Measurements from ENCODE around the gene ETV5.

Gene ETV5

GRCh38 chr3:186095561-186096081 is 13.3 kb downstream of the ETV5 start:
- no peak for DNase-seq (ENCODE audit: low read depth)

- no peak for DNase-seq (ENCODE audit: low read depth)
Measured at GRCh38 chr3:186094696-186095425, 14.0 kb downstream of the ETV5 start.

- DNase-seq (ENCODE audit: low read depth), result no peak
Measured at GRCh38 chr3:186094271-186094670, 14.6 kb downstream of the ETV5 start.

- no peak for DNase-seq (ENCODE audit: low read depth)
Measured at GRCh38 chr3:186093271-186093900, 15.5 kb downstream of the ETV5 start.

GRCh38 chr3:186092360-186093070 is 16.4 kb downstream of the ETV5 start:
- DNase-seq (ENCODE audit: low read depth), result no peak

GRCh38 chr3:186090901-186091300 is 18.0 kb downstream of the ETV5 start:
- DNase-seq (ENCODE audit: low read depth), result no peak

GRCh38 chr3:186088335-186088734 is 20.6 kb downstream of the ETV5 start:
- no peak for DNase-seq (ENCODE audit: low read depth)

GRCh38 chr3:186084264-186084663 is 24.6 kb downstream of the ETV5 start:
- no peak for DNase-seq (ENCODE audit: low read depth)

- DNase-seq (ENCODE audit: low read depth), result no peak
Measured at GRCh38 chr3:186083746-186084145, 25.1 kb downstream of the ETV5 start.

GRCh38 chr3:186082150-186082549 is 26.7 kb downstream of the ETV5 start:
- no peak for DNase-seq (ENCODE audit: low read depth)

GRCh38 chr3:186081678-186082077 is 27.2 kb downstream of the ETV5 start:
- DNase-seq (ENCODE audit: low read depth), result no peak

- DNase-seq (ENCODE audit: low read depth), result no peak
Measured at GRCh38 chr3:186080849-186081438, 27.9 kb downstream of the ETV5 start.

- DNase-seq (ENCODE audit: low read depth), result no peak
Measured at GRCh38 chr3:186079925-186080324, 29.0 kb downstream of the ETV5 start.

GRCh38 chr3:186077466-186077865 is 31.4 kb downstream of the ETV5 start:
- no peak for DNase-seq (ENCODE audit: low read depth)

GRCh38 chr3:186075931-186076567 is 32.8 kb downstream of the ETV5 start:
- no peak for DNase-seq (ENCODE audit: low read depth)

- no peak for DNase-seq (ENCODE audit: low read depth)
Measured at GRCh38 chr3:186075489-186075888, 33.4 kb downstream of the ETV5 start.

GRCh38 chr3:186073641-186074040 is 35.2 kb downstream of the ETV5 start:
- no peak for DNase-seq (ENCODE audit: low read depth)

GRCh38 chr3:186070996-186071395 is 37.9 kb downstream of the ETV5 start:
- no peak for DNase-seq (ENCODE audit: low read depth)

- DNase-seq (ENCODE audit: low read depth), result no peak
Measured at GRCh38 chr3:186070550-186070949, 38.3 kb downstream of the ETV5 start.

- no peak for DNase-seq (ENCODE audit: low read depth)
Measured at GRCh38 chr3:186070133-186070532, 38.8 kb downstream of the ETV5 start.

- no peak for DNase-seq (ENCODE audit: low read depth)
Measured at GRCh38 chr3:186069199-186069598, 39.7 kb downstream of the ETV5 start.

GRCh38 chr3:186068243-186068552 is 40.7 kb downstream of the ETV5 start:
- DNase-seq (ENCODE audit: low read depth), result no peak

All from GM04503 (cell line).